ENCODE results near the gene MICAL2.

MICAL2 gene

GRCh38 chr11:12243911-12244550, 133.6 kb downstream of the MICAL2 start:
- no peak overlapping the region for H3K4me3 ChIP-seq (ENCODE audit: low read depth, low read length)
- no peak for TF ChIP-seq CTCF (IDR thresholded peaks at IDR 0.05; ENCODE audit: borderline replicate concordance, insufficient read depth, low read depth, low read length)

- no peak overlapping the region for H3K4me3 ChIP-seq (ENCODE audit: low read depth, low read length)
- no peak for TF ChIP-seq CTCF (IDR thresholded peaks at IDR 0.05; ENCODE audit: borderline replicate concordance, insufficient read depth, low read depth, low read length)
Observed at GRCh38 chr11:12245091-12245490, 134.7 kb downstream of the MICAL2 start.

- no peak for TF ChIP-seq CTCF (IDR thresholded peaks at IDR 0.05; ENCODE audit: borderline replicate concordance, insufficient read depth, low read depth, low read length)
- no peak overlapping the region for H3K4me3 ChIP-seq (ENCODE audit: low read depth, low read length)
Observed at GRCh38 chr11:12245549-12246016, 135.2 kb downstream of the MICAL2 start.

GRCh38 chr11:12246147-12246546, 135.8 kb downstream of the MICAL2 start:
- no peak for TF ChIP-seq CTCF (IDR thresholded peaks at IDR 0.05; ENCODE audit: borderline replicate concordance, insufficient read depth, low read depth, low read length)
- H3K4me3 ChIP-seq (ENCODE audit: low read depth, low read length): no peak overlapping the region

- TF ChIP-seq CTCF (IDR thresholded peaks at IDR 0.05; ENCODE audit: borderline replicate concordance, insufficient read depth, low read depth, low read length): no peak
- H3K4me3 ChIP-seq (ENCODE audit: low read depth, low read length): no peak overlapping the region
Observed at GRCh38 chr11:12246989-12247388, 136.6 kb downstream of the MICAL2 start.

GRCh38 chr11:12247543-12248254, 137.3 kb downstream of the MICAL2 start:
- H3K4me3 ChIP-seq (ENCODE audit: low read depth, low read length): no peak overlapping the region
- no peak for TF ChIP-seq CTCF (IDR thresholded peaks at IDR 0.05; ENCODE audit: borderline replicate concordance, insufficient read depth, low read depth, low read length)

- no peak for TF ChIP-seq CTCF (IDR thresholded peaks at IDR 0.05; ENCODE audit: borderline replicate concordance, insufficient read depth, low read depth, low read length)
- no peak overlapping the region for H3K4me3 ChIP-seq (ENCODE audit: low read depth, low read length)
Observed at GRCh38 chr11:12248330-12248729, 137.9 kb downstream of the MICAL2 start.

Data from GM12875 (cell line).